SKM-1 treated with dmso at 0.1 percent for 144 hours (cell line): ENCODE data around the gene LRP1-AS.

Experiments
- DNase-seq: peaks from one replicate; lab custom pipeline; 2025; ENCODE audit not compliant: unreplicated experiment; lab: John Stamatoyannopoulos, UW

The LRP1-AS gene

DNA sequence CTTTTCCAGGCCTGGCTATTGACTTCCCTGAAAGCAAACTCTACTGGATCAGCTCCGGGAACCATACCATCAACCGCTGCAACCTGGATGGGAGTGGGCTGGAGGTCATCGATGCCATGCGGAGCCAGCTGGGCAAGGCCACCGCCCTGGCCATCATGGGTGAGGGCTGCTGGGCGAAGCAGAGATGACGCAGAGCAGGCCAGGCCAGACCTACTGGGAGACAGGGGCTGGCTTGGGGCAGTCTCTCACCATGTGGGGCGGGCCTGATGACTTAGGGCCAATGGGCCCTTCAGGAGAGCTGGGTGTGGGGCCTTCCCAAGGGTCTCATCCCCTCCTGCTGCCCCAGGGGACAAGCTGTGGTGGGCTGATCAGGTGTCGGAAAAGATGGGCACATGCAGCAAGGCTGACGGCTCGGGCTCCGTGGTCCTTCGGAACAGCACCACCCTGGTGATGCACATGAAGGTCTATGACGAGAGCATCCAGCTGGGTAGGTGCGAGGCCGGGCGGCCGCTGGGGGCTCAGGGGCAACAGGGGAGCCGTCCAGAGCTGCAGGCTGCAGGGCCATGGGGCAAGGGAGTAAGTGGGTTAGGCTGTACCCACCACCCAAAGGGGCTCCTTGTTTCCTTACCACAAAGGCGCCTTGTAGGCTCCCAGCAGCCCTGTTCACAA lies 33.0 kb upstream of the LRP1-AS start:
- DNase-seq = no peak

DNA sequence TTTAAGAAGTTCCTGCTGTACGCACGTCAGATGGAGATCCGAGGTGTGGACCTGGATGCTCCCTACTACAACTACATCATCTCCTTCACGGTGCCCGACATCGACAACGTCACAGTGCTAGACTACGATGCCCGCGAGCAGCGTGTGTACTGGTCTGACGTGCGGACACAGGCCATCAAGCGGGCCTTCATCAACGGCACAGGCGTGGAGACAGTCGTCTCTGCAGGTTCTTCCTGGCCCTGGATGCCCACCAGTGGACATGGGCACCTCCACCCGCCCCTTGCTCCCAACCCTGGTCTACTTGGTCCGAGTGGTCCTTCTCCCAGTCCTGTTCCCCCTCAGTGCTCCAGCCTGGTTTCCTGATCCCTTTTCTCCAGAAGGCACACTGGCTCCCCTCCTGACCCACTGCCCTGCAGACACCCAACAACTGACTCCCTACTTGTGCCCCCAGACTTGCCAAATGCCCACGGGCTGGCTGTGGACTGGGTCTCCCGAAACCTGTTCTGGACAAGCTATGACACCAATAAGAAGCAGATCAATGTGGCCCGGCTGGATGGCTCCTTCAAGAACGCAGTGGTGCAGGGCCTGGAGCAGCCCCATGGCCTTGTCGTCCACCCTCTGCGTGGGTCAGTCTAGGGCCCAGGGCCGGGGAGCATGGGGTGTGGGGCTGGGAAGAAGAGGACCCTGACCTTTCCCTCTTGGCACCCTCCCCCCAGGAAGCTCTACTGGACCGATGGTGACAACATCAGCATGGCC lies 32.1 kb upstream of the LRP1-AS start:
- no peak for DNase-seq

DNA sequence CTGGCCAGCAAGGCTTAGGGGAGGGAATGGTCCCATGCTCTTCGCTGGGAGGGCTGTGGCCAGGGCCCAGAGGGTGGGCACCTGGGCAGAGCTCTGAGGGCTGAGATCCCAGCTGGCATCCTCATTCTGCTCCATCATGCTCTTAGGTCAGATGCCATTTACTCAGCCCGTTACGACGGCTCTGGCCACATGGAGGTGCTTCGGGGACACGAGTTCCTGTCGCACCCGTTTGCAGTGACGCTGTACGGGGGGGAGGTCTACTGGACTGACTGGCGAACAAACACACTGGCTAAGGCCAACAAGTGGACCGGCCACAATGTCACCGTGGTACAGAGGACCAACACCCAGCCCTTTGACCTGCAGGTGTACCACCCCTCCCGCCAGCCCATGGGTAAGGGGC lies 30.8 kb upstream of the LRP1-AS start:
- no peak for DNase-seq

DNA sequence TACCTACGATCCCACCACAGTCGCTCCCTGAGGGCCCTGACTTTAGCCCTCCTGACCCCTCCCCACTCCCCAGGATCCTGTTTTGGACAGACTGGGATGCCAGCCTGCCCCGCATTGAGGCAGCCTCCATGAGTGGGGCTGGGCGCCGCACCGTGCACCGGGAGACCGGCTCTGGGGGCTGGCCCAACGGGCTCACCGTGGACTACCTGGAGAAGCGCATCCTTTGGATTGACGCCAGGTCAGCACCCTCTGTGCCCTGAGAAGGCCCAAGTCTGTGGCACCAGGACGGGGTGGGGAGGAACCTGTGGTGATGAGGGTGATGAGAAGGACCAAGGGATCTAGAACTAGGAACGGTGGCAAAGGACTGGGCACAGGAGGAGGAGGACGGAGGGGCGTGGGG lies 29.9 kb upstream of the LRP1-AS start:
- no peak for DNase-seq

DNA sequence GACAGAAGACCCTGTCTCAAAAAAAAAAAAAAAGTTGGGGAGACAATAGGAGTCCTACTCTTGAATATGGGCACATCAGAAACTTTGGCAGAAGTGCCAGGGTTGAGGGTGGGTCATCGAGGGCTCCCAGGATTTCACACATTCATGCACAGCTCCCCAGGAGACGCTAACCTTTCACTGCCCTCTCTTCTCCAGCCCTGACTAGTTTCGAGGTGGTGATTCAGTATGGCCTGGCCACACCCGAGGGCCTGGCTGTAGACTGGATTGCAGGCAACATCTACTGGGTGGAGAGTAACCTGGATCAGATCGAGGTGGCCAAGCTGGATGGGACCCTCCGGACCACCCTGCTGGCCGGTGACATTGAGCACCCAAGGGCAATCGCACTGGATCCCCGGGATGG lies 29.4 kb upstream of the LRP1-AS start:
- no peak for DNase-seq

DNA sequence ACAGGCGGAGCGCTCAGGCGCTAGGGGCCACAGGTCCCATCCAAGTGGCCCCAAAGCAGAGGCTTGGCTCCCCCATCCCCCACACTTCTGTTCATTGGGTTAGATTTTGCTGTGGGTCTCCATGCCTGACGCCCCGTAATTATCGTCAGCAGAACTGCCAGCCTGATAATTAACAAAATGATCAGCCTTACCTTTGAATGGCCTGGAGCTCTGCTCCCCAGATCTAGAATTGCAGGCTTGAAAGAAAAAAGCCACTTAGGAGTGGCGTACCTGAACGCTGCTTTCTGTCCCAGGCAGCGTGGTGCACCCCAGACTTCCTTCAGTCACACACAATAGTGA lies 28.7 kb upstream of the LRP1-AS start:
- no peak for DNase-seq

DNA sequence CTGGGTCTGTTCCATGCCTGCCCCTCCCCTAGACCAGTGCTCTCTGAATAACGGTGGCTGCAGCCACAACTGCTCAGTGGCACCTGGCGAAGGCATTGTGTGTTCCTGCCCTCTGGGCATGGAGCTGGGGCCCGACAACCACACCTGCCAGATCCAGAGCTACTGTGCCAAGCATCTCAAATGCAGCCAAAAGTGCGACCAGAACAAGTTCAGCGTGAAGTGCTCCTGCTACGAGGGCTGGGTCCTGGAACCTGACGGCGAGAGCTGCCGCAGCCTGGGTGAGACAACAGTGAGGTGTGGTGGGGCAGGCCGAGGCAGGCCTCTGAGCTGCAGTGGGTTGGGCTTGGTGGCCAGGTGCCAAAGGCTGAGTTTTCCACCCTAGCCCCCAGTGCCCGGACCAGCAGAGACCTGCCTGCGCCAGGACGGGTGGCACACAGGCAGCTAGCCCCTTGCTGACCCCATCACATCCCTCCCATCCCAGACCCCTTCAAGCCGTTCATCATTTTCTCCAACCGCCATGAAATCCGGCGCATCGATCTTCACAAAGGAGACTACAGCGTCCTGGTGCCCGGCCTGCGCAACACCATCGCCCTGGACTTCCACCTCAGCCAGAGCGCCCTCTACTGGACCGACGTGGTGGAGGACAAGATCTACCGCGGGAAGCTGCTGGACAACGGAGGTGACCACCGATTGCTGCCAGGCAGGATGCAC lies 28.2 kb upstream of the LRP1-AS start:
- peak; percentile 45 for DNase-seq

DNA sequence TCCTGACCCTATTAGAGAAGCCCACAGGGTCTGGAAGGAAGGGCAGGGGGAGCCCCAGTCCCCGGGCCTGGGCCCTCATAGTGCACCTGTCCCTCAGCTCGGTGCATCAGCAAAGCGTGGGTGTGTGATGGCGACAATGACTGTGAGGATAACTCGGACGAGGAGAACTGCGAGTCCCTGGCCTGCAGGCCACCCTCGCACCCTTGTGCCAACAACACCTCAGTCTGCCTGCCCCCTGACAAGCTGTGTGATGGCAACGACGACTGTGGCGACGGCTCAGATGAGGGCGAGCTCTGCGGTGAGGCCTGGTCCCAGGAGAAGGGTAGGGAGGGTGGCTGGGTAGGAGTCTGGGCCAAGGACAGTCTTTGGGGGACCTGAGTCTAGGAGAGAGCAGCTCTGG lies 26.3 kb upstream of the LRP1-AS start:
- no peak for DNase-seq

DNA sequence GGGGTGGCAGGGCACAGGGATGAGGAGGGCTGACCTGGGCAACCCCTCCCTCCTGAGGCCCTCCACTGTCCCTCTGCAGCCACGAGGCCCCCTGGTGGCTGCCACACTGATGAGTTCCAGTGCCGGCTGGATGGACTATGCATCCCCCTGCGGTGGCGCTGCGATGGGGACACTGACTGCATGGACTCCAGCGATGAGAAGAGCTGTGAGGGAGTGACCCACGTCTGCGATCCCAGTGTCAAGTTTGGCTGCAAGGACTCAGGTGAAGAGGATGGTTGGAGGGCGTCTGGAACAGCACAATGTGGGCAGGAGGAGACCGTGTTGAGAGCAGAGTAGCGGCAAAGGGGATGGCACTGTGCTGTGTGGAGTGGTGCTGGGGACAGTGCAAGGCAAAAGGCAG lies 25.7 kb upstream of the LRP1-AS start:
- DNase-seq = no peak

DNA sequence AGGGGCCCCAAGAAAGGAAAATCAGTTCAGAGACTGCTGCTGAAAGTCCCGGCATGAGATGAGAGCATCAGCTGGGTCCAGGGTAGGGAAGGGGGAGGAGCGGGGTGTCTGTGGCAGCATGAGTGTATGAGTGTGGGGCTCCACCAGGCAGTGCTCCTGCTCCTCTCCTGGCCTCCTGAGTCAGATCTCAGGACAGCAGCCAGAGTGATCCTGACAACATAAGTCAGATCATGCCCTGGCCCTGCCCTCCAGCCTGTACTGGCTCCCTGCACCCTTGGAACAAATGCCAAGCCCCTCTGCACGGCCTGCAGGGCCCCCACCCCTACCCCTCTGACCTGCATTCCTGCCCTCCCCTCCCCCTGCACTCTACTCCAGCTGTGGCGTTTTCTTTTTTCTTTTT lies 24.2 kb upstream of the LRP1-AS start:
- DNase-seq = no peak

DNA sequence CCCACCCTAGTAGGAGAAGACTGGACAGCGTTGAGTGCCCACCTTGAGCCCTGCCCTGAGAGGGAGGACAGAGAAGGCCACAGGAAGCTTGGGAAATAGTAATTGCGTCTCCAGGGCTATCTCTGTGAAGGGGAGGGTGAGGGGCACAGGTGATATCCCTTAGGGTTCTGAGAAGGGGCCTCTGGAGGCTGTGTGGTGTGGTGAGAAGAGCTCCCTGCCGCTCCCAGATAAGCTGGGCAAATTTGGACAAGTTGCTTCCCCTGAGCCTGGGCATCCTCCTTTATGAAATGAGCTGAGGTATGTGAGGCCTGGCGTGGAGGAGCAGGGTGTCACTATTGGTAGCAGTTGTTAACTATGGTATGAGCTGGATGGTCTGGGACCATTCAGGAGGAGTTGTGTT lies 23.5 kb upstream of the LRP1-AS start:
- DNase-seq = no peak

DNA sequence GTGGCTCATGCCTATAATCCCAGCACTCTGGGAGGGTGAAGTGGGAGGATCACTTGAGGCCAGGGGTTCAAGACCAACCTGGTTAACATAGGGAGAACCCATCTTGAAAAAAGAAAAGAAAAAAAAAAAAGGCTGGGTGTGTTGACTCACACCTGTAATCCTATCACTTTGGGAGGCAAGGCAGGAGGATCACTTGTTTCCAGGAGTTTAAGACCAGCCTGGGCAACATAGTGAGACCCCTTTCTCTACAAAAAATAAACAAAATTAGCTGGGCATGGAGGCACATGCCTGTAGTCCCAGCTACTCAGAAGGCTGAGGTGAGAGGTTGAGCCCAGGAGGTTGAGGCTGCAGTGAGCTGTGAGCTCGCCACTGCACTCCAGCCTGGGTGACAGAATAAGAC lies 23.0 kb upstream of the LRP1-AS start:
- DNase-seq = no peak

DNA sequence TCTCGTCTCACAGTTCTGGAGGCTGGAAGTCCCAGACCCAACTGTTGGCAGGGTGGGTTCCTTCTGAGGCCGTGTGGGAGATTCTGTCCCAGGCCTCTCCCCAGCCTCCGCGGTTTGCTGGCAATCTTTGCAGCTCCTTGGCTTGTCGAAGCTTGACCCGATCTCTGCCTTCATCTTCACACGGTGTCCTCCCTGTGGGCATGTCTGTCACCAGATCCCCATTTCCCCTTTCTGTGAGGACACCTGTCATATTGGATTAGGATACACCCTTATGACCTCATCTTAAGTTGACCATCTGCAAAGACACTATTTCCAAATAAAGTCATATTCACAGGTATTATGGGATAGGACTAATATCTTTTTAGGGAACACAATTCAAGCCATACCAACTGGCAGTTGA lies 22.6 kb upstream of the LRP1-AS start:
- no peak for DNase-seq

DNA sequence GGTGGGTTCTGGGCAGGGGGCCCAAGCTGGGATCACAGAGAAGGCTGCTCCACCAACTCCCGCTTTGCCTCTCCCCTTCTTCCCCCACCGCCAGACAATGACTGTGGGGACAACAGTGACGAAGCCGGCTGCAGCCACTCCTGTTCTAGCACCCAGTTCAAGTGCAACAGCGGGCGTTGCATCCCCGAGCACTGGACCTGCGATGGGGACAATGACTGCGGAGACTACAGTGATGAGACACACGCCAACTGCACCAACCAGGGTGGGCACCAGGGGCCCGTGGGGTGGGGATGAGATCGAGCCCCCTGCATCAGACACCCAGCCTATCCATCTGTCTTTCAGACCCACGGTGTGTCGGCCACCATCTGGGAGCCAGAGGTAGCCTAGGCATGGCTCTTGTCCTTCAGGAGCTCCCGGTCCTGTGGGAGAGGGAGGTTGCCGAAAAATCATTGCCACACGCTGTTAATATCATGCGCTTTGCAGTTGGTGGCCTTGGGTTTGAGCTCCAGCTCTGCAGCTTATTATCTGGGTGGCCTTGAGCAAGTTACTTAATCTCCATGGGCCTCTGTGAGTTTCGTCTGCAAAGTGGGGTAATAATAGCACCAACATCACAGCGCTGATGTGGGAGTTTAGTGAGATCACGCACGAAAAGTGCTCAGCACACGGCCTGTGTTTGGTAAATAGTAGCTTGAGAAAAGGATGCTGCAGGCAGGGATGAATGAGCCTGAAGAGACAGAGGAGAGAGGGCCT lies 21.8 kb upstream of the LRP1-AS start:
- DNase-seq = no peak

DNA sequence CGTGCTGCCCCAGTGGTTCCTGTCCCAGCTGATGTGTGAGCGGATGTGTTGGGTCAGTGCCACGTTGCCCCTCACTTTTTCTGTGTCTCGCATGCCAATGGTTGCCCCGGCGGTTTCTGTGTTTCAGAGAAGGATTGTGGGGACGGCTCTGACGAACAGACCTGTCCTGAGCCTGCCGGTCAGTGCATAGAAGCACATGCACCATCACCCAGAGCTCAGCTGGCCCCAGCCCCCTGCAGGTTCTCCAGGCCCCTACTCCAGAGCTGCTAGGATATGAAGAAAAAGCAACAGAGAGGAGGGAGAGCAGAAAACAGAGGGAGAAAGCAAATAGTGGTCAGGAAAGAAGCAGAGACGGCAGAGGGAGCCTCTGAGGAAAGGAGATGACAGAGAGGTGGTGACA lies 20.6 kb upstream of the LRP1-AS start:
- no peak for DNase-seq

DNA sequence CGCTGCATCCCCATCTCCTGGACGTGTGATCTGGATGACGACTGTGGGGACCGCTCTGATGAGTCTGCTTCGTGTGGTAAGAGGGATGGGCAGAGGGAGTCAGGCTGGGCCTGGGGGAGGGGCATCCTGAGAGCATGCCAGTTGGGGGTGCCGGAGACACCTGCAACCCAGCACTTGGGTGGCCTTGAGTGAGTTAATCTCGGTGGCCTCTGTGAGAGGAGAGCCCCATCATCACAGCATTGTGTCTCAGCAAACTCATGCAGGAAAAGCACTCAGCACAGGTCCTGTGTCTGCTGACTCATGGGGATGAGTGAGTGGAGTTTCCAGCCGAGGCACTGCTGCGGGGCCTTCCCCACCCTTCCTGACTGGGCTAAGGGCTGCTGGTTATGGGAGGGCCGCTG lies 19.6 kb upstream of the LRP1-AS start:
- no peak for DNase-seq

DNA sequence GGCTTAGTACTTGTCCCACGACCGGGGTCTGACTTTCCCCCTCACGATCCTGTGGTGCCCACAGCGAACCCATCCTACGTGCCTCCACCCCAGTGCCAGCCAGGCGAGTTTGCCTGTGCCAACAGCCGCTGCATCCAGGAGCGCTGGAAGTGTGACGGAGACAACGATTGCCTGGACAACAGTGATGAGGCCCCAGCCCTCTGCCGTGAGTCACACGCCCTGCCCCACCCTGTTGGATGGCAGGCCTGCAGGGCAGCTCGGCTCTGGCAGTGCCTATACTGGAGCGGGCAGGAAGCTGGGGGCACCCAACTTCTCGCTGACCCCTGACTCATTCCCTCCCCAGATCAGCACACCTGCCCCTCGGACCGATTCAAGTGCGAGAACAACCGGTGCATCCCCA lies 18.3 kb upstream of the LRP1-AS start:
- no peak for DNase-seq

DNA sequence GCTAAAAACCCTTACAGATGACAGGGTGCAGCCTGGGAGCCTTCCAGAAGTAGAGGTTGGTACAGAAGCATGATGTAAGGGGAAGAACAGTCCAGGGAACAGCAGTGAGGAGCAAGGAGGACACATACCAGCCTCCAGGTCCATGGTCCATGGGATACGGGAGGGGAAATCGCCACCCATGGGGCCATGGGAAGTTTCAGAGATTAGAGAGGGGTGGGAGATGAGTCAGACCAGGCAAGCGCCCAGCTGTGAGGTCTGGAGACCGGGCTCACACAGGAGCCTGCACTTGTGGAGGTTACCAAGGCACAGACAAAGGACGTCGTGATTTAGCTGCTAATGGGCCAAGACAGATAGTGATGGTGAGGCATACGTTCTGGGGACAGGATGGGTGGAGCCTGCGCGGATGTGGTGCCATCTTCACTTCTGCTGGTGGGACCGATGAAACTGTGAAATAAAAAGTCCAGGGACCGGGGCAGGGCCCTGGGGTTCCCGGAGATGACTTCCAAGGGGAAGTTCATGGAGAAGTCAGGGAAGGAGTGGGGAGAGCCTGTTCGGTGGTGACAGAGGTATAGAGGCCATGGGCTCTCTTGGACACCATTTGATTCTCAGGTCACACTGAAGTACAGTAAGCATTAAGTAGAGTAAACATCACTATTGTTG lies 17.7 kb upstream of the LRP1-AS start:
- DNase-seq = no peak

DNA sequence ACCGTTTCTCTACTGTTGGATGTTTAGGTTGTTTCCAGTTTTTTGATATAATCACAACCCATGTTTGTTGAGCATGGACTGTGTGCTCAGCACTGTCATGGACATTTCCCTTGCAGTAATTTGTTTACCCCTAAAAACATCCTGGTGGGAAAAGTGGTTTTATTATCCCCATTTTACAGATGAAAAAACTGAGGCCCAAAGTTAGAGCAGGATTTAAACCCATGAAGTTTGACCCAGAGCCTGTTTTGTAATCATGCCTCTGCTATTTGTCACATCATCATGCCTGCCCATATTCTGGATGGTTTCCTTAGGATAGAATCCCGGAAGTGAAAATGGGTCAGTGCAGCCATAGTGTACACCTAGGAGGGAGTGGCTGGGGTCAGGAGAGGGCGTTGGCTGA lies 17.0 kb upstream of the LRP1-AS start:
- DNase-seq = no peak

DNA sequence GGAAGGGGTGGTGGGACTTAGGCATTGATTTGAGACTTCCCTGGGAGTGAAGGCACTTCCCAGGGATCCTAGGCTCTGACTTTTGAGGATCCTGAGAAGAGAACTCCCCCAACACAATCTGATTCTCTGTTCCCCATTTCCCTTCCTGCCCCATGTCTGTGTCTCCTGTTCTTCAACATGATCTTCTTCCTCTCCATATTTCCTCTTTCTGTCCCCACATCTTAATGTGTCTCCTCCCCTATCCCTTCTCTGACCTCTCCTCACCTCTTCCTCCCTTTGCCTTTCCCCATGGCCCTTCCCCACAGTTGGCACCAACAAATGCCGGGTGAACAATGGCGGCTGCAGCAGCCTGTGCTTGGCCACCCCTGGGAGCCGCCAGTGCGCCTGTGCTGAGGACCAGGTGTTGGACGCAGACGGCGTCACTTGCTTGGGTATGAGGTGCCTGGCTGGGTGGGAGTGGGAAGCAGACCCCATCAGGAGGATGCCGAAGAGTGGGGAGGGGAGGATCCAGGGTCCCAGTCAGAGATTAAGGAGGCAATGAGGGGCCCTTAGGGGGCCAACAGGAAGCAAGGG lies 15.2 kb upstream of the LRP1-AS start:
- DNase-seq = peak; percentile 53

DNA sequence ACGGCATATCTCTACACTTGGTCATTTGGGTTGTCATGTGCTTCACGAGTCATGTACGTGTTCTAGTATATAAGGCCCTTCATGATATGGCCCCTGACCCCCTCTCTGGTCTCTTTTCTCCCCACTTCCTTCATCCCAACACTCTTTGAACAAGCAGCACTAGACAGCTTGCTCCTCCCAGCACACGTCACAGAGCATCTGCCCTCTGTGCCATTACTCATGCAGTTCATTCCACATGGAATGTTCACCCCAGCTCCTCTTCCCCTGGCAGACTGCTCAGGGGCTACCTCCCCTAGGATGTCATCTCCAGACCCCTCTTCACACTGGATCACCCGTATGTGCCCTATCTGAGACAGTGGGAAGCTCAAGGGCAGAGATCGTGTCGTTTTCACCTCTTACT lies 14.1 kb upstream of the LRP1-AS start:
- no peak for DNase-seq
